Activated CD4-positive, alpha-beta T cell treated with anti-CD3 and anti-CD28 coated beads for 4 hours (primary cell): ENCODE results near the gene FAM184B.

Experiments used
- DNase-seq, 2 donors: peaks; one replicate each; pipeline ENCODE4 v3.0.0-alpha.2; 2020

FAM184B gene

GRCh38 chr4:17623451-17624001, 157.9 kb downstream of the FAM184B start:
- DNase-seq = no peak

DNA sequence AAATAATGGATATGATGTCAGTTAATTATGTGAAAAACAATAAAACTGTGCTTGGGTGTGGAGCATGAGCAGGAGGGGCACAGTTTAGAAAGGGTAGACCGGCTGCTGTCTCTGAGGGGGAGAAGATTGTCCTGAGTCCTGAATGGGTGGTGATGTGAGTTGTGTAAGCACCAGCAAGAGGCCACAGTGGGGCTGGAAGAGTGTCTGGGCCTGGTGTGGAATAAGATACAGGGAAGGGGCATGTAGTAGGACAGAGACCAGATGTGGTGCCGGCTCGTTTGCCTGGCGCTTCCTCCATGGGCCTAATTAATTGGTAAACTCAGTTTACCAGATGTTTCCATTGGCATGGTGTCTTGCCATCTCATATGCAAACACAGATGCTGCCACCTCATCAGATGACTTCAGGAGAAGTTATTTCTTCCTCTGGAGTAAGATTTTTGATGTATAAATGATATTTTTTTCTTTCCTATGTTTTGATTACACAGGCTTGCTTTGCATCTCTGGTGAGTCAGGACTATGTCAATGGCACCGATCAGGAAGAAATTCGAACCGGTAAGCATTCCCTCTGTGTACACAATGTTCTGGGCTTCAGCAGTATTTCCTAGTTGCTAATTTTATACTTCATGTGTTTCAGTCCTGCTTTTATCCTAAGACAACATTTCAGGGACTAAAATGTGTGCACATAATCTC, 161.9 kb downstream of the FAM184B start:
- DNase-seq = no peak

DNA sequence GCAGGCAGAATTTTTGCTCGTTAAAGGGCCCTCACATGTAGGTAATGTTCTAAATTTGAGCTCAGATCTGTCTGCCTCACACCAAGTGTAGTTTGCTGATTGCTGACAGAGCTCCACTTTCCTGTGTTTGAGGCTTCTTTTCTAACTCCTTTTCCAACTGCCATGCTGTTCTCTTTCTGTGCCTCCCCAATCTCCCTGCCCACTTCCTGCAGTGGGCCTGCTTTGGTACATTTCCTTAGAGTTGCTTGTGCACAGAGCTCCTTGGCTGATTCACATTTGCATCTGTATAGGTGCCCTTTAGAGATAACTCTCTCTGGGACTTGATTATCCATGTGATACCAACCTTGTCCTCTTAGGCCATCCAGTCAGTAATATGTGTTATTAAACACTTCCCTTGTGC, 162.5 kb downstream of the FAM184B start:
- DNase-seq = no peak

GRCh38 chr4:17616283-17616682, 165.1 kb downstream of the FAM184B start:
- DNase-seq = no peak

GRCh38 chr4:17614416-17615299, 166.8 kb downstream of the FAM184B start, which contains the start of gene MED28:
Gene MED28, plus strand, starts transcription at chr4:17614641. Its CDS starts 14 bp downstream, at chr4:17614655.
- peak; percentile 95 to 97 for DNase-seq

DNA sequence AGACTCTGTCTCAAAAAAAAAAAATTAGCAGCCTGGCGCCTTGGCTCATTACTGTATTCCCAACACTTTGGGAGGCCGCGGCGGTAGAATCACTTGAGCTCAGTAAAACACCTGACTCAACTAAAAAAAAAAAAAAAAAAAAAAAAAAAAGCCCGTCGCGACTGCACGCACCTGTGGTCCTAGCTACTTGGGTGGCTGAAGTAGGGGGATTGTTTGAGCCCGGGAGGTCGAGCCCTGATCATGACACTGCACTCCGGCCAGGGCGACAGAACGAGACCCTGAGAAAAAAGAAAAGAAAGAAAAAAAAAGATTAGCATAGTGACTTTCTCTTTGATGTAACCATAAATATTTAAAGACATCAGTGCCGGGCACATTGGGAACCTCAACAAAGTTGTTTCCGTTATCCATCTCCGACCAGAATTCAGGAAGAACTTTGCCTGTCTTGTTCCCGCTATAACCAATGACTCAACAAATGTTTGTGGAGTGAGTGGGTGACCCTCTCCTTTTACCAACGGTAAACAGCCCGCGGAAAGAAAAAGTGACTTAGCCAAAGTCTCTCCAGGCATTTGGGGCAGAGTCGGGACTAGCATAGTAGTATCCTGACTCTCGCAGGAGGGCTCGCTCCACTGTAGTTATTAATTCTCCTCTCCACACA, 167.5 kb downstream of the FAM184B start:
- peak in 1 of 2 donors; percentile 11 for DNase-seq

- DNase-seq = no peak
These were observed 176.2 kb downstream of the FAM184B start for GRCh38 chr4:17605236-17605635.

DNA sequence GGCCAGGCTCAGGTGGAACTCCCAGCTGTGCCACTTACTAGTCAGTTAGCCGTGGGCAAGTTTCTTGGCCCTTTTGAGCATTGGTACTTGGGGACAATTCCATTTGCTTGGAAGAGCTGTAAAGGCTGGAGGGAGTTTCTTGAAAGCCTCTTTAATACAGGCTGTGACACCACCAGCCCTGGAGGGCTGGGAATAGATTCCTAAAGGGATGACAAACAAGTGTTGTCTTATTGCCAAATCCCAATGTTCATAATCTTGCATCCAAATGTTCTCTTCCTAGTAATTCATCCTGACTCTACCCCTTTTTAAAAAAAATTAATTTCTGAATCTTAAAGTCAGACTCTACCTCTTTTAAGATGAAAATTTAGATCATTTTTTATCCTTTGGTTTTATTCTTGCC, 181.6 kb downstream of the FAM184B start:
- no peak for DNase-seq

GRCh38 chr4:17597517-17597916, 183.9 kb downstream of the FAM184B start:
- DNase-seq = no peak

DNA sequence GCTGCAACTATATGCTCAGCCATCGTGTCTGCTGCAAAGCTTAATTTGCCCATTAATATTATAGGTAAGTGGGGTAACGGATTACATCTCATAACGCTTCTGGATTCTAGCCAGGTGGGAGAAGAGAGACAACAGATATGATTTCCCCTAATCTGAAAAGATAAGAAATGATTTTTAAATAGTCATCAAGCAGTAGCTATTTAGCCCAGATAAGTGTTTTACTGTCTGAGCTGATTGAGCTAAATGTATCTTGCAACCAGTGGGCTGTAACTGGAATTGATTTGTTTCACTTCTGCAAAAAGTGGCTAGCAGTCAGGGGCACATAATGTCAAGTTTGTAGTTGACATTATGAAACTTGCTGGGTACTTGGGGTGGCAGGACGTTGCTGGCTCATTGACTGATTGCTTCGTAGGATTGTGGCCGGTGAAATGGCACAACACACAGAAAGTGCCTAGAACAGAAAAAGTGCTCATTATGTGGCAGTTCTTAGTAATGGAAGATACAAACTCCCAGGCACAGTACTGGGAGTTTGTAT, 185.9 kb downstream of the FAM184B start:
- no peak for DNase-seq

- no peak for DNase-seq
These were observed 192.1 kb downstream of the FAM184B start for GRCh38 chr4:17589355-17589754.

- no peak for DNase-seq
These were observed 194.2 kb downstream of the FAM184B start for GRCh38 chr4:17587094-17587822.

- DNase-seq = no peak
These were observed 196.8 kb downstream of the FAM184B start for GRCh38 chr4:17584521-17585213.

DNA sequence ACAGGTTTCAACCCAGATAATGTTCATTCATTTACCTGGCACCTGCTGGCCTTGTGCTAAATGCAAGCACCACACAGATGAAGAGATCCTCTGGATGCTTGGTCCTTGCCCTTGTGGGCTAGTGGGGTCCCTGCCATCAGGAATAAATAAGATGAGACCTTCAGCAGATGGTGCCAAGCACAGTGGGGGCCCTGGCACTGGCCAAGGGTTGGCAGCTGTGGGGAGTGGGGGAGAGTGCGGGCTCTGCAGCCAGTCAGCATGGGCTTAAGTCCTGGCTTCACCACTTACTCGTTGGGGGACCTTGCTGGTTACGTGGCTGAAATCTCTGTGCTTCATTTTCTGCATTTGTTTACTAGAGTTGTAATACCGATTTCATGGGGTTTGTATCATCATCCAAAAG, 197.5 kb downstream of the FAM184B start:
- no peak for DNase-seq

GRCh38 chr4:17583276-17583675, 198.1 kb downstream of the FAM184B start:
- no peak for DNase-seq

DNA sequence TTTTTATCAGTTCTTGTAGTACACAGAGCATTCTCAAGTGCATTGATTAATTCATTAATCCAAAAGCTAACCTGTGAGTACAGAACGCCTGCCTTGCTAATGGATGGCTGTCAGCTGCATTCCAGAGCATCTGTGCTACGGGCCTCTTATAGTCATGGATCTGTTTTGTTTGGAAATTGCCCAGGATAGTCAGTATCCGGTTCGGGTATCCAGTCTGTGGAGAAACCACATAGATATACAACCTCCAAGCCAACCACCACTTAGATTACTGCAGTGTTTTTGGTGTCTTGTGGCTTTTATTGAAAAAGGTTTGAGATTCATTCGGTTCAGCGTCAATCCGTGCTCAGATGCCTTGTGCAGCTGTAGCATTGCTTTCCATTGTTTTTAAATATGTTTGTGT, 200.5 kb downstream of the FAM184B start:
- no peak for DNase-seq
